Putamen (tissue), 1 donor: ENCODE data around the gene CMTM4.
"Not testable (repeated sequence)": the region's sequence is repeated elsewhere in the genome, so short reads cannot be mapped to it uniquely, and the experiment has no call there.

Experiments used
- DNase-seq: peaks from one replicate; pipeline ENCODE4 v3.0.0-alpha.2; 2016; ENCODE audit warnings: low spot score

CMTM4 gene

DNA sequence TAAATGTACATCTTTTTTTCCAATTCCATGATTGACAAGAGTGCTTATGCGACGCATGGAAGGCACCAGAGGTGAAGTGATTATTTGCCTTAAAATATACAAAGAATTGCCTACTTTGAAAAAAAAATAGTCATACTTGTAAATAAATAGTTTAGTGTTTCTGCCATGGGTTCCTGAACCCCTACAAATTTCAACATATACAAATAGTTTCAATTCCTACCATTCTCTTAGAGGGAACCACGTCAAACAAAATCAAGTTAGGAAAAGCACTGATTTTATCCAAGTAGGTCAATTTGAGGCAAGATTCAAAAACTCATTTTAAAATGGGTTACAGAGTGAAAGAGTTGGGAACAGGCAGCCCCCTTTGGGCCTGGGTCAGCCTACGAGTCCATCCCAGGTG lies 80.4 kb downstream of the CMTM4 start:
- no peak for DNase-seq

DNA sequence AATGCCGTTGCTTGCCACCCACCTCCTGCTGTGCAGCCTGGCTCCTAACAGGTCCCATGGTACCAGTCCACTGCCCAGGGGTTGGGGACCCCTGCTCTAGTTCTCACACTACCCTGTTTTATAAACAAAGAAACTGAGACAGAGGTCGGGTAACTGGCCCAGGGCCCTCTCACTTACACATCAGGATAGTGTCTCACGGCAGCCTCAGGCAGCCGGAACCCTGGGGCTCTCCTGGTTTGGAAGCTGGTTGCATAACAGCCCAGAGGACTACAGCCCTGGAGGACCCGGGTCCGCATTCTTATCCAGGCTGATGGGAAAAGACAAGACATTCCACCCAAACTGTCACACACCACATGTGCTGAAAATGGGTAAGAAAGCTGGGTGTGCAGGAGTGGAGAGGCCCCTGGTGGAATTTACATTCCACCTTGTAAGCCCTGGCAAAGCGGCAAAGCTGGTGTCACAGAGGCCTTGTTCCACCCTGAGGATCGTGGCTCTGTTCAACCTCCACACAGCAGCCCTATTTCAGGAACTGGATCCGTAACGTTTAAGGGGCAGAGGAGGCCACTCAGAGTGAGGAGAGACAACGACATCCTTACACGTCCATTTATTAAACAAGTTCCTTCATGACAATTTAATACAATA lies 82.3 kb downstream of the CMTM4 start:
- DNase-seq, result no peak

DNA sequence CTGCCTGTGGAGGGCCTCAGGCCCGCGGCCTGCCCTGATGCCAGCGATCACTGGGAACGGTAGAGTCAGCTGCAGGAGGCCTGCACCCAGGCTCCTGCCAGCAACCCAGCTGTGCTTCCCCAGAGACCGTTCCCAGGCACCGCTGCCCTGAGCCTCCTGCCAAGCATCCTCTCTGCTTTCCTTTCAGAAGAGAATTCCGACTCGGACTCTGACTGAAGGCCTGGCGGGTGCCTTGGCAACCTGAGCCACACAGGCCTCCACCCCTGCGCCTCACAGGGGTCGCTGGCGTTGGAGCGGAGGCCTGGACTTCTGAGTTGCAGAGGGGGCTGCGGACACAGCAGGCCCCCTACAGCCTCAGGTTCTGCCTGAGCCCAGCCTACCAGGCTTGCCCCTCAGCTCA lies 84.1 kb downstream of the CMTM4 start:
- no peak for DNase-seq

DNA sequence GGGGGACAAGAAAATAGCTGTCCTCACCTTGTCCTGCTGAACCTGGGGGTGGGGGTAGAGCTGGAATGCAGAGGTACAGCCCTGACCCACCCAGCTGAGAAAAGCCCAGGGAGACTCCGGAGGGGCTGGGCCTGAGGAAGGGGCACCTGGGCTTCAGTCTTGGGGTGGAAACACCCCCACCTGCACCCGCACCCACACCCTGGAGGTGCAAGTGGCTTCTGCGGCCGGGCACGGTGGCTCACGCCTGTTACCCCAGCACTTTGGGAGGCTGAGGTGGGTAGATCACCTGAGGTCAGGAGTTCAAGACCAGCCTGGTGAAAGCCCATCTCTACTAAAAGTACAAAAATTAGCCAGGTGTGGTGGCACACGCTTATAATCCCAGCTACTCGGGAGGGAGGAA lies 84.6 kb downstream of the CMTM4 start:
- not testable (repeated sequence) for DNase-seq

DNA sequence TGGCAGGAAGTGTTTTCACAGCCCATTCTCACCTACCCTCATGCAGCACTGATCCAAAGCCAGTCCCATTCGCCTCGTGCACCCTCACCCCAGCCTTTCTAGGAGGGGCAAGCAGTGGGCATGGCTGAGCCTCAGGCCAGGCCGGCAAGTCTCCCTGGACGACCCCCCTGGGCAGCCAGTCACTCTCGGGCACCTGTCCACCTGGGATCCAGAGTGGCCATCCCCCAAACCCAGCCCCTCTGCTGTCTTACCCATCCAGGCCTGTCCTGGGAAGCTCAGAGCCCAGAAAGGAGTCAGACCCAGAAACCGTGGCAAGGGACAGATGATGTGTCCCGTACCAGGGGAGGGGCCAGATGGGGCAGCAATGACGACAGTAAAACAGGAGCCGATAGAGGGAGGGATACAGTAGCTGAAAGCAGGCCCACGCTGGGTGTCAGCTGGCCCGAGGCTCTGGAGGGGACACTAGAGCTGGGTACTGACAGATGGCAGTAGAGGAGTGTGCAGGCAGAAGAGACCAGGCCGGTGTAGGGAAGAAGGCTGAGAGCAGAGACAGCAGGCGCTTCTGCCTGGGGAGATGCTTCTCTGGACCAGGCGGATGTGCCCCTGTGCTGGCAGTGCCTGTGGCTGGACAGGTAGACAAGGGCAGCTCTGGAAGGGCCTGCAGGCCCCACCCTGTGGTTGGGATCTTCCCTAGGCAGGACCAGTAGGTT lies 86.3 kb downstream of the CMTM4 start:
- no peak for DNase-seq

DNA sequence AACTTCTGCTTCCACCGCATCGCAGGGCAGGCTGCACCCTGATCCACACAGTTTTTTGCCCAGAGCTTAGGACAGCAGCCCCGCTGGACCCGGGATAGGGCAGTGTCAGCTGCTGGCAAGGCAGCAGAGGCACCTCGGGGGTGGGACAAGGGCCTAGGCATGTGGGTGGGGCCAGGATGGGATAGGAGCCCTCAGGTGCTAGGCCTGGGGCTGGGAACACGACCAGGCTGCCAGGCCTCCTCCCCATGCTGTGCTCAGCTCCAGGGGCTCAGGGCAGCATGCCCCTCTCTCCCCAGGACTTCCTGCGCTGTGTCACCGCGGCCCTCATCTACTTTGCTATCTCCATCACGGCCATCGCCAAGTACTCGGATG lies 87.4 kb downstream of the CMTM4 start:
- no peak for DNase-seq

DNA sequence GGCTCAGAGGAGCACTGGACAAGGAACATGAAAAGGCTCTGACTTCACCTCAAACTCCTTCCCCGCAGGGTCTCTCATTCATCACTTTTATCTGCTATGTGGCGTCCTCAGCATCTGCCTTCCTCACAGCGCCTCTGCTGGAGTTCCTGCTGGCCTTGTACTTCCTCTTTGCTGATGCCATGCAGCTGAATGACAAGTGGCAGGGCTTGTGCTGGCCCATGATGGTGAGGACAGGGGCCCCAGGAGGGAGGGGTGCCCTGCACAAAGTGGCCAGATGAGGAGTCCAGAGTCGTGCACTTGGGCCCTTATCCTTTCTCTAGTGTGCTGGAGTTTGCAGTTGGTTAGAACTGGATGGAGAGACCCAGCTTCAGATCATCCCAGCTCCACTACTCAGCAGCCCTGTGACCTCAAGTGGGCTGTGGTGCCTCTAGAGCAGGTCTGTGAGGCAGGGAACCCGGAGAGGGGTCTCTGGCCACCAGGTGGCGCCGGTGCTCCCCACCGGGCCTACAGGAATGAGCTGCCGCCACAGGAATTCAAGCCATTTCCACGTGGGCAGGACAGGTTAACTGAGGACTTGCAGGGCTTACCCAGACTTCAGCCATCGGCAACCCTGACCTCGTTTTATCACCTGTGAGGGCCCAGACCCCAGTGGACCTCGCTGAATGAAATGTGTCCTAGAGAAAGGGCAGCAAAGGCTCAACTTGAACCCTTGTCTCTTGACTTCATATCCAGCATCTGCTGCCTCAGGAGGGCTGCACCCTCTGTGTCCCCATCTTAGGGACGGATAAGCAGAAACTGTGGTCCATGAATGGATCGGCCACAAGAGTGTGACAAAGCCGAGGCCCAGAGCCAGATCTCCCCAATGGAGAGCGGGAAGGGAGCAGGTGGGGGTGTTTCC lies 88.1 kb downstream of the CMTM4 start:
- peak; percentile 67 for DNase-seq

DNA sequence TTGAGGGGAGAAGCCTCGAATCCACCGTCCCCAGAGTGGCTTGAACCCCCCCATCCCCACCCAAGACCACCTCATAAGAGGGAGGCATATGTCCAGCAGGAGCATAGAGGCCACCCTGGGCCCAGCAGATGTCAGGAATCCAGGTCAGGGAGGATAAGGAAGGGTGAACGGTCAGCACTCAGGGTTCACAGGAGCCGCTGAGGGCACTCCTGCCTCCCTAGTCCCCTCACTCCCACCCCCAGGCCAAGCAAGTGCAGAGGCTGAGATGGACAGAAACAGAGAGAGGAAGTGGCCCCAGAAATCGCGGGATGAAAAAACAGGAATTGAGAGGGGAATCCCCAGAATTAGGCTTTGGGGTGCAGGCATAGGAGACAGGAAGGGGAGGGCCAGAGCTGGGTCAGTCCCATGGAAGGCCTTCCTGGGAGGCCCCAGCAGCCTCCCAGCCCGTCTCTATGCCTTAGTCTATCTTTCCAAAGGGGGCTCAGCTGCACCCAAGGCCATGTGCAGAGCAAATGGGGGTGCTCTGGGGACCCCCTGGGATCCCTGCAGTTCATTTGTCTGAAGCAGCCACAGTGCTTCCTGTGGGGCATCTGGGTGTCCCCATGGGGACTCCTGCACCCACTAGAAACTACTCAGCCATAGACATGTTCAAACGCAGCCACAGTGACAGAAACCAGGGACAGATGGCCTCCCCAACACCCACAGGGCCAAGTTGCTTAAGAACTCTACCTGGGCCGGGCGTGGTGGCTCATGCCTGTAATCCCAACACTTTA lies 90.4 kb downstream of the CMTM4 start:
- no peak for DNase-seq

DNA sequence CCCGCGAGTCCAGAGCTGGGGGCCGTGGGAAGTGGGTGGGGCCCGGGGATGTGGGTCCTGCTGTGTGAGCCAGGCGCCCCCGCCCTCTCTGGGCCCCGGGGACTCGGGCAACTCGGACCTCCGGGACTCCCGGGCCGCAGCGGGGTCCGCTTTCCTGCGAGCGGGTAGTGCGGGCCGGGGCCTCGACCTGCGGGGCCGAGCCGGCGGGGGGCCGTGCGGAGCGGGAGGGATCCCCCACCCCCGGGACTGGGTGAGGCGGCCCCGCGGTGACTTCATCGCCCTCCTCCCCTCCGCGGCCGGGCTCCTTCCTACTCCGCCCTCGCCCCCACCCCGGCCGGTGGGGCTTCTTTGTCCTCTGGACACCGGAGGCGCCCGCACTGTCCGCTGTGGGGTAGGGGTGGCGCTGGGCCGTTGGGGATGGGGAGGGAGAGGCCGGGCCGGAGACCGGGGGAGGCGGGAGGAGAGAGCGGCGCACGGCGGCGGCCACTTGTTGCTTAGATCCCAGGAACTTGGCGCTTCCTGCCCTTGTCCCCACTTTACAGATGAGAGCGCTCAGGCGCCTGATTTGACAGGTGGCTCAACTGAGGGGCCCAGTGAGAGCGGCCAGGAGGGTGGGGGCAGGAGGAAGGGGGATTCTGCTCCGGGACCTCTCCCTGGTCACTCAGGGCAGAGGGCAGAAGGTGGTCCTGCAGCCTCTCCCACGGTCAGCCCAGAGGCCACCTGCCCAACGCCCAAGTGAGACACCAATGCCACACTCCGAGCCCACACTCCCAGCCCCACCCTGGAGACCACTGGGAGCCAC lies 91.2 kb downstream of the CMTM4 start:
- DNase-seq, result no peak

DNA sequence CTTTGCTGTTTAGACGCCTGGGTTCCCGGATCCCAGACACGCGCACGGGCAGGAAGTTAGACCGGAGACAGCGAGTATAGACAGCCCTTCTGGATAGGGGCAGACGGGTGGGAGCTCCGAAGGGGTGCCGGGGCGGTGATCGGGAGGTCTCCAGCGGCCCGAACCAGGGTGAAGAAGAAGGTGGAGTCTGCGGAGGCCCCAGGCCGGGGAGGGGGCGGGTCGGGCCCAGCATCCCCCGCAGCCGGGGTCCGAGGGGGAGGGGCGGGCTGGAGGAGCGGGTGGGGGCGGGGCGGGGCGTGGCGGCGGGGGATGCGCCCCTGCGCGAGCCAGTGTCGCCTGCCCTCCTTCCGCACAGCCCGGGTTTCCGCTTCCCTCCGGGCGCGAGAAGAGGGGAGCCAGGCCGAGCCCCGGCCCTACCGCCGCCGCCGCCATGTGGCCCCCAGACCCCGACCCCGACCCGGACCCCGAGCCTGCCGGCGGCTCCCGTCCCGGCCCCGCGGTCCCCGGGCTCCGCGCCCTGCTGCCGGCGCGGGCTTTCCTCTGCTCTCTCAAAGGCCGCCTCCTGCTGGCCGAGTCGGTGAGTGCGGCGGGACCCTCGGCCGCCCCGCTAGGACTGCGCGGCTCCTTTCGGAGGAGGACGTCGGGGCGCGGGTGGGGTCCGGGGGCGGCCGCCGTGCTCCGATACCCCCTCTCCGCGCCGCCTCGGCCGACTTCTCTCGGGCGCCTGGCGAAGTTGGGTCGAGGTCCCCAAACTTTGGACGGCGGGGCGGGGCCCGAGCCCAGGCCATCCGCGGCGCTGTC lies 92.0 kb downstream of the CMTM4 start, which contains the start of gene CMTM3:
Gene CMTM3 (plus strand): TSS at position 329 of the 801 bp plus-strand sequence. CDS start 102 bp downstream, at position 431.
- no peak for DNase-seq

DNA sequence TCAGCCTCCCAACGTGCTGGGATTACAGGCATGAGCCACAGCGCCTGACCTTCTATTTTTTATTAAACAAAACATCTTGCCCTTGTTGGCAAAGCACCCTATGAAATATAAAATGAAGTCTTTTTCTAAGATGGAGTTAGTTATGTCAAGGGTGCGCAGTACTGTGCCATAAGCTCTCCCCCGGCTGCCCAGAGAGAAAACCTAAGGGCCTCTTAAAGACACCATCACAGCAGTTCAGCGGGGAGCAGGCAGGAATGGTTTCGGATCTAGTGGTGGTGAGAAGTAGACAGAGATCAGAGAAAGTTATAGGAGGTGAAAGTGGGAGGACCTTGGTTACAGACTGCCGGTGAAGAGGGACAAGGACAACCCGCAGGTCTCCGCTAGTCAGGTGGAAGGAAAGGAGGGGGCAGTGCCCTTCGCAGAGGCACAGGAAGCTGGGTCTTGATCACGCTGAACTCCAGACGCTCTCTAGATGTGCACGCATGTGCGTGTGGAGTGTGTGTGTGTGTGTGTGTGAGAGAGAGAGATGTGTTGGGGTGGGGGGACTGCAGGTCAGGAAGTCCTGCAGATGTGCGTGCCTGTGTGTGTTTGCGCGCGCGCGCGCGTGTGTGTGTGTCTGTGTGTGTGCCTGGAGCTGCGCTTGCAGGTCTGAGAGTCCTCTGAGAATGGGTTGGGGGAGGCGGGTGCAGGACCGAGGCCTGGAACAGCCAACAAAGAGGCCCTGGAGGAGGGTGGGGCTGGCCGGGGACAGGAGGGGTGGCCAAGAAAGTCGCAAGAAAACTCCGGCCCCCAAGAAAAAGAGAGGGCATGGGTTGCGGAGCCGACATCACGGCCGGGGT lies 92.8 kb downstream of the CMTM4 start:
- no peak for DNase-seq

DNA sequence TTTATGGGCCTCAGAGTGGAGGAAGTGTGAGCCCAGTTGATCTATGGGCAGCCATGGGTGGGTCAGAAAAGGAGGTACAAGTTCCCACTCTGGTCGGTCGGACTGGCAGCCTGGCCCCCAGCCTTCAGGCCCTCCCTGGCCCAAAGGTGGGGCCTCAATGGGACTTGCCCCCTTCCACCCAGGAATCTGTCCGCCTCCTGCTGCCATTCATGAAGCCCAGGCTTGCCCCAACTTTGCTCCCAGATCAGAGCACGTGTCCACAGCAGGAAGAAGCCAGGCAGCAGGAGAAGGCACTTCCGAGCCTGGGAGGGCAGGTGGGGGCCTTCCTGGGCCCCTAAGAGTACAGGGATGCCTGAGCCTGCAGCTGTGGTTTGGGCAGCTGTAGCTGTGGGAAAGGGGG lies 95.1 kb downstream of the CMTM4 start:
- DNase-seq, result no peak

DNA sequence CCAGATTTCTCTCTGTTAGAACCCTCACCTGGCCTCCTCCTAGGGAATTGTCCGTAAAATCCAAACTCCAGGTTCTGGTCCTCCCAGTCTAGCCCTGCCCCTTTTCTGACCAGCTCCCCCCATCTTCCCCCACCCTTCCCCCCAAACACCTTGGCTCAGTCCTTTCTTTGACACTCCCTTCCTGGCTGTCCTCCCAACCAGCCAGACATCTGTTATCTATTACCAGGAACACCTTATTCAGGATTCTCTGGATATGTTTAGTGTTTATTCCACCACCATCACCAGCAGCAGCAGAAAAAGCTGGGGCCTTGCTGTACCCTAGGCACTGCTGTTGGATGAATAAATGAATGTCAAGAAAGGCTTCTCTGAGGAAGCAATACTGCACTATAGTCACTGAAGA lies 96.1 kb downstream of the CMTM4 start:
- no peak for DNase-seq

DNA sequence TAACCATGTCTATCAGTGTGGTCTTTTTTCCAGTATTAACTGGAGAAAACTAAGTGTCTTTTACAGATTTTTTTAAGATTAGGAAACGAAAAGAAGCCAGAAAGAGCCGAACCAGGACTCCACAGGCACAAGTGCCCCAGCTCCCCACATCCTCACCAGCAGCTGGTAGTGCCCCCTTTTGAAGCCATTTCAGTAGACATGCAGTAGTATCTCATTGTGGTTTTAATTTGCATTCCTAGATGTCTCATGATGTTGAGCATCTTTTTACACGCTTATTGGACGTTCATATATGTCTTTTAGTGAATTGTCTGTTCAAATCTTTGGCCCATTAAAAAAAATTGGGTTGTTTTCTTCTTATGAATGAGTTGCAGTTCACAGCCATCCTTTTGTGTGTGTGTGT lies 96.8 kb downstream of the CMTM4 start:
- no peak for DNase-seq

DNA sequence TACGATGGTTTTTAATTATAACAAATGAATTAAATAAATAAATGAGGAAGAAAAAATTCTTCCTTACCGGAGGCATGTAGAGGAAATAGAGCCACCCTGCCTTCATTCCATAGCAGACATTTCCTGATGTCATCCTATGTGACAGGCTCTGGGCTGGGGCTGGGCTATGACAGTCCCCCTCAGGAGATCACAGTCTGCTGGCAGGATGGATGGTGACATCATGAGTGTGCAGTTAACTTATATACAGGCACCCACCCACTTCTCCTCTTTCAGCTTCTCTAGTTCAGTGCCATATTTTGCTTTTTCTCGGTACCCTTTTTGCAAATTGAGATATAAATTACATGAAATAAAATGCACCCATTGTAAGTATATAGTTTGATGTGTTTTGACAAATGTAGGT lies 98.4 kb downstream of the CMTM4 start:
- no peak for DNase-seq

DNA sequence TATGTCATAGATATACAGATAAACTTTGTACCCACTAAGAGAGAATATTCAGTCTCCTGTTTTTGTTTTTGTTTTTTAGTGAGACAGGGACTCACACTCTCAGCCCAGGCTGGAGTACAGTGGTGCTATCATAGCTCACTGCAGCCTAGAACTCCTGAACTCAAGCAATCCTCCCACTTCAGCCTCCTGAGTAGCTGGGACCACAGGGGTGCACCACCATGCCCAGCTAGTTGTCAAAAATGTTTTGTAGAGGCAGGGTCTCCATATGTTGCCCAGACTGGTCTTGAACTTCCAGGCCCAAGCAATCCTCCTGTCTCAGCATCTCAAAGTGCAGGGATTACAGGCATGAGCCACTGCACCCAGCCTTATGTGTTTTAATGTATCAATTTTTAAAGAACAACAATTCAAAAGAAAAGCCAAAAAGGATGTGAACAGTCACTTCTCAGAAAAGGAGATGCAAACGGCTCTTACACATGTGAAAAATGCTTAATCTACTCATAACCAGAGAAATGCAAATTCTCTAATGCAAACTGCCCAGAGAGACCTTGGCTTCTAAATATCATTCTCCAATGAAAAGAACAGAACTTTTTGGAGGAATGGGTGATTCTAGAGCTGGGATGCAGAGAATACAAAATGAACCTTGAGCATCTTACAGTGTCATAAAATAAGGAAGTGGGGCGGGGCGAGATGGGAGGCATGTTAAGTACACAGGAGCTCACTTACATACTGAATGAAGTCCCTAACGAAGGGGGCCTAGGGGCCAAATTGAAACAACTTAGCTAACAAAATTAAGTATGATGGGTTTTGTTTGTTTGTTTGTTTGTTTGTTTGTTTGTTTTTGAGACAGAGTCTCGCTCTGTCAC lies 99.3 kb downstream of the CMTM4 start:
- no peak for DNase-seq

DNA sequence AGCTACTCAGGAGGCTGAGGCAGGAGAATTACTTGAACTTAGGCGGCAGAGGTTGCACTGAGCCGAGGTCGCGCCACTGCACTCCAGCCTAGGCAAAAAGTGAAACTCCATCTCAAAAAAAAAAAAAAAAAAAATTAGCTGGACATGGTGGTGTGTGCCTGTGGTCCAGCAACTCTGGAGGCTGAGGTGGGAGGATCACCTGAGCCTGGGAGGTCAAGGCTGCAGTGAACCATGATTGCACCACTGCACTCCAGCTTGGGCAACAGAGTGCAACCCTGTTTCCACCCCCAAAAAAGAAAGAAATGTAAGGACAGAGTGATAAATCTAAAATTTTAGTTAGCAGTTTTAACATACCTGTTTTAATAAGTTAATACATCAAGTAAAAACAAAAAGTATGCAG lies 100.0 kb downstream of the CMTM4 start:
- not testable (repeated sequence) for DNase-seq

DNA sequence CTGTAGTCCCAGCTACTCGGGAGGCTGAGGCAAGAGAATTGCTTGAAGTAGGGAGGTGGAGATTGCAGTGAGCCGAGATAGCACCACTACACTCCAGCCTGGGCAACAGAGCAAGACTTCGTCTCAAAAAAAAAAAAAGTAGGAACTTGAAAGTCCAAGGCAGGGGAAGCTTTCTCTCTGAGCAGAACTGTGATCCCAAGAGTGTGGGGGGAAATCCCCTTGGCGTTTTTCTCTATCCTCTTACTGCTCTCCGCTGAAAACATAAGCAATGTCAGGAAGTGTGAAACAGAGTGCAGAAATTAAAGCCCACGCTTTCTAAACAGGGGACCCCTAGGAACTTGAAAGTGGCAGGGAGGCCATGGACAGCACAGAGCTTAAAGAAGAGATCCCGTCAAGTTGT lies 101.8 kb downstream of the CMTM4 start:
- DNase-seq, result no peak

DNA sequence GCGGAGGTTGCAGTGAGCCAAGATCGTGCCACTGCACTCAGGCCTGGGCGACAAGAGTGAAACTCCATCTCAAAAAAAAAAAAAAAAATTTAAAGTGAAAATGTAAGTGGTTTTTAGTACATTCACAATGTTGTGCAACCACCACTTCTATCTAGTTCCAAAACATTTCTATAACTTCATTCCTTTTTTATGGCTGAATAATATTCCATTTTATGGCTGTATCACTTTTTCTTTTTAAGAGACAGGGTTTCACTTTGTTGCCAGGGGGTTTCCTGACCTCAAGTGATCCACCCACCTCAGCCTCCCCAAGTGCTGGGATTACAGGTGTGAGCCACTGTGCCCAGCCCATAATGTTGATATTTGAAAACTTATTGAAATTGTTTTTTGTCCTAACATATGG lies 103.7 kb downstream of the CMTM4 start:
- DNase-seq, result no peak
